ENCODE data around the gene CPAMD8.
"Not testable (repeated sequence)": the region's sequence is repeated elsewhere in the genome, so short reads cannot be mapped to it uniquely, and the experiment has no call there.

Gene CPAMD8

GRCh38 chr19:16890461-16891184, 136.0 kb downstream of the CPAMD8 start:
- DNase-seq, result no peak

- no peak for DNase-seq
These were observed 136.6 kb downstream of the CPAMD8 start for GRCh38 chr19:16889883-16890460.

GRCh38 chr19:16889366-16889882, 137.2 kb downstream of the CPAMD8 start:
- DNase-seq, result no peak

GRCh38 chr19:16888629-16889365, 137.8 kb downstream of the CPAMD8 start, which contains the start of gene F2RL3:
Gene F2RL3, plus strand, starts transcription at chr19:16888999. Its CDS starts 191 bp downstream, at chr19:16889190.
- DNase-seq, result no peak

DNA sequence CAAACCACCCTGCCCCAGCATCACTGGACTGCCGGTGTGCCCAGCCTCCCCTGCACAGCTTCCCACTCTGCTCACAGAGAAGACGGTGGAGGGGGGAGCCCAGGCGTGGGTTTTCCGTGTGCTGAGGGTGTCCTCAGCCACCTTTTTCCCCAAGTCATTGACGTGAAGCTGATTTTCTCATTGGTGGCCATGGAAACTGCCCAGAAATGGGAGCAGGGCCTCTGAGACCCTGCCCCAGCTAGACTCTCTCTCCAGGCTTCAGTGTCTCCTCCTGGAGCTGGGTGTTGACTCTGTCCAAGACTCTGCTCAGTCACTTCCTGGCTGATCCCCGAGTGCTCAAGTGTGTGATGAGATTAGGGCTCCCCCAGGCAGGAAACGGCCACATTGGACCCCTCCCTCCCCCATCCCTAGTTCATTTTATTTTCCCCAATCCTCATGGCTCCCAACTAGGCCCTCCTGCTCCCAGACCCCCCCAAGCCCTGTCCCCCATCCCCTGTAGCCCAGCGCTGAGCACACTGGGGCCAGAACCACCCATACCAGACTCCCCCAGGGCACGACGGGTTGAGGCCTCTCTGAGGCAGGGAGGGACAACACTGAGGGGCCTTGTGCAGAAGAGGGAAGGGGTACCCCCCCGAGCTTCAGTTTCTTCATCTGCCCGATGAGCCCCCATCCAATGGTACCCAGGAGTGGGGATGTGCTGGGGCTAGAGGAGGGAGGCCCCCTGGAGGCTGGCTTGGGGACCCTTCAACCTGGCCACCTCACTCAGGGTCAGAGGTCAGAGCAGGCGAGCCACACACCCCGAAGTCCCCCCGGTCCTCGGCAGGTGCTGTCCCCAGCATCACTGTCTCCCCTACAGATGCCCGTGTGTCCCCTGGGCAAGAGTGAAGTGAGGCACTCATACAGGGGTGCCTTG, 139.0 kb downstream of the CPAMD8 start:
- no peak for DNase-seq

- no peak for DNase-seq
These were observed 140.2 kb downstream of the CPAMD8 start for GRCh38 chr19:16886305-16886880.

DNA sequence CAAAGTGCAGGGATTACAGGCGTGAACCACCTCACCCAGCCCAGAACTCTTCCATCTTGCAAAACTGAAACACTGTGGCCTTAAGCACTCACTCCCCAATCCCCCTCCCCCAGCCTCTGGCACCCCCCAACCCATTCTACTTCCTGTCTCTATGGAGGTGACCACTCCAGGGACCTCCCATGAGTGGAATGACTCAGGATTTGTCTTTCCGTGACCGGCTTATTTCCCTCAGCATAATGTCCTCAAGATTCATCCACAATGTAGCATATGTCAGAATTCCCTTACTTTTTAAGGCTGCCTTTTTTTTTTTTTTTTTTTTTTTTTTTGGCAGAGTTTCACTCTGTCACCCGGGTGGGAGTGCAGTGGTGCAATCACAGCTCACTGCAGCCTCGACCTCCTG, 141.4 kb downstream of the CPAMD8 start:
- no peak for DNase-seq

DNA sequence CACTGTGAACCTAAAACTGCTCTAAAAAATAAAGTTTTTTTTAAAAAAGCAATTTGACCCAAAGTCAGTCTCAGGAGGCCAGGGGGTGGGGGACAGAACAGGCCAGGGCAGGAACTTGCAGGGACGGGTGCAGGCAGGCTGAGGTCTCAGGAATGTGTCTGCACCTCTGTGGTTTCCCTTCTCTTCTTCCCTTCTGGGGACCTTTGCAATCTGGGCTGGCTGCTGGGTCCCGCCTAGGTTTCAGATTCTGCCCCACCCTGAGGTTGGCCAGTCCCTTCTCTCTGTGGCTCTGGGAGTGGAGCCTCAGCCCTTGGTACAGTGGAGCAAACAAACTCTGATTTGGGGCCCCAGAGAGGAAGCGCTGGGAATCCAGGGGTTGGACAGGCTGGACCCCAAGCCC, 143.1 kb downstream of the CPAMD8 start:
- no peak for DNase-seq

- no peak for DNase-seq
These were observed 144.5 kb downstream of the CPAMD8 start for GRCh38 chr19:16882146-16882545.

GRCh38 chr19:16880884-16881554, 145.6 kb downstream of the CPAMD8 start:
- no peak for DNase-seq

GRCh38 chr19:16878181-16878965, 148.2 kb downstream of the CPAMD8 start:
- no peak for DNase-seq

DNA sequence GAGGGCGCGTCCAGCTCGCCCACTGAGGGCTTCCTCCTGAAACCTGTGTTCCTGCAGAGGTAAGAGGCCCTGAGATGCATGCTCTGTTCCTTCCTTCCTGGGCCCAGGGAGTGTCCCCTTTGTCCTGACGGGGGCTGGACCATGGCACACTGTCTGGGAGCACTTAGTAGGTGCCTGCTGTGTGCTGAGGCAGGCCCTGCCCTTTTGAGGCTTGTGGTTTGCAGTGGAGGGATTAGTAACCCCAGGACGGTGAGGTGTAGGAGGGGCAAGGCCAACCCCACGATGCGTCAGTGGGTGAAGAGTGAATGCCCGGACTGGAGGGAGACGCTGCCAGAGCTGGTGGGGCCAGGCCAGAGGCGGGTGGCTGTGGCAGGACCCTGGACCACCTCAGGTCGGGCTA, 149.0 kb downstream of the CPAMD8 start:
- no peak for DNase-seq

GRCh38 chr19:16876904-16877361, 149.7 kb downstream of the CPAMD8 start:
- DNase-seq, result no peak

GRCh38 chr19:16875584-16876555, 150.7 kb downstream of the CPAMD8 start:
- DNase-seq, result no peak

DNA sequence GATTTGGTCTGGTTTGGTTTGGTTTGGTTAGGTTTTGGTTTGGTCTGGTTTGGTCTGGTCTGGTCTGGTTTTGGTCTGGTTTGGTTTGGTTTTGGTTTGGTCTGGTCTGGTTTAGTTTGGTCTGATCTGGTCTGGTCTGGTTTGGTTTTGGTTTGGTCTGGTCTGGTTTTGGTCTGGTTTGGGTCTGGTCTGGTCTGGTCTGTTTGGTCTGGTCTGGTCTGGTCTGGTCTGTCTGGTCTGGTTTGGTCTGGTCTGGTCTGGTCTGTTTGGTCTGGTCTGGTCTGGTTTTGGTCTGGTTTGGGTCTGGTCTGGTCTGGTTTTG, 151.7 kb downstream of the CPAMD8 start:
- DNase-seq, result not testable (repeated sequence)

DNA sequence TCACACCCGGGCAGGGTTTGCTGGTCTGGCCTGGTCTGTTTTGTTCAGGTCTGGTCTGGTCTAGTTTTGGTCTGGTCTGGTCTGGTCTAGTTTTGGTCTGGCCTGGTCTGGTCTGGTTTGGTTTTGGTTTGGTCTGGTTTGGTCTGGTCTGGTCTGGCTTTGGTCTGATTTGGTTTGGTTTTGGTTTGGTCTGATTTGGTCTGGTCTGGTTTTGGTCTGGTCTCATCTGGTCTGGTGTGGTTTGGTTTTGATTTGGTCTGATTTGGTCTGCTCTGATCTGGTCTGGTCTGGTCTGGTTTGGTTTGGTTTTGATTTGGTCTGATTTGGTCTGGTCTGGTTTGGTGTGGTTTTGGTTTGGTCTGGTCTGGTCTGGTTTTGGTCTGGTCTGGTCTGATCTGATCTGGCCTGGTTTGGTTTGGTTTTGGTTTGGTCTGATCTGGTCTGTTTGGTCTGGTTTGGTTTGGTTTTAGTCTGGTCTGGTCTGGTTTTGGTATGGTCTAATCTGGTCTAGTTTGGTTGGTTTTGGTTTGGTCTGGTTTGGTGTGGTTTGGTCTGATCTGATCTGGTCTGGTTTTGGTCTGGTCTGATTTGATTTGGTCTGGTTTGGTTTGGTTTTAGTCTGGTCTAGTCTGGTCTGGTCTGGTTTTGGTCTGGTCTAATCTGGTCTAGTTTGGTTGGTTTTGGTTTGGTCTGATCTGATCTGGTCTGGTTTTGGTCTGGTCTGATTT, 152.2 kb downstream of the CPAMD8 start:
- no peak for DNase-seq

DNA sequence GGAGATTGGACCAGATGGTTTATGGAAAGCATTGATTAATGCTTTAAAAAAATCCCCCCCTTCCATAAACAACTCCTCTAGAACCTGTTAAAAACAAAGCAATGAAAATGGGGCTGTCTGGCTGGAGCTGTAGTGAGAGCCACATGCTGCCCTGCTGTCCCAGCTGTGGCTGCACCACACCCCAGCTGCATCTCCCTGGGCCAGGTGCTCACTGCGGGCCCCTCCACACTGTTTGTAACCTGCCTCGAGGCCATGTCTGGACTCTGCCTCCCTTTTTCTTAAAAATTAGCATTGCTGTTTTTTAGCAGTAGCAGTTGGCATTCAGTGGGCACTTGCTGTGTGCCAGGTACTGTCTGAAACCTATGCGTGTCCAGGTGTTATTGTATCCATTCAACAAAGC, 153.0 kb downstream of the CPAMD8 start:
- DNase-seq, result no peak

- DNase-seq, result no peak
These were observed 153.9 kb downstream of the CPAMD8 start for GRCh38 chr19:16872728-16873127.

DNA sequence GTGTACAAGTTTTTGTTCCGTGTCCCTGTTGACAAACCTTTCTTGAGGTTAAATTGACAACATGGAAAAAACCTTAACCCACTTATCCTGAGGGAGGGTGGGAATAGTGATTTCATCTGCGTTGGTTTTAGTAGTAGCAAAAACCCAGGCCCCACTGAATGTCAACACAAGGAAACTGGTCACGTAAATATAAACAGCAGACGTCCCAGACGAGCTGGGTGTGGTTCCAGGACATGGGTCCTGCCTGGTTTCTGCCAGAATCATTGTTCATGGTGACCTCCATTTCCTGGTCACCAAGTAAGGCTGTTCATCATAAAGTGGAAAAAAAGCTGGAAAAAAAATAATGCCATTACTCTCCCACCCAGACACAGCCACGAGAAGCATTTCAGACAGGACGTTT, 154.7 kb downstream of the CPAMD8 start:
- DNase-seq, result no peak
